HEK293T (cell line): ENCODE results near the gene PKD1L1.
"Not testable (repeated sequence)": the region's sequence is repeated elsewhere in the genome, so short reads cannot be mapped to it uniquely, and the experiment has no call there.

Experiments used
- CTCF ChIA-PET: fragments of 350-600 bp; formaldehyde crosslinking; extraction: SDS; loops from one replicate; lab custom pipeline; 2021; ENCODE audit warnings: antibody characterized with exemption, inconsistent platforms; lab: Yijun Ruan, JAX
- POLR2A ChIA-PET: fragments of 350-600 bp; formaldehyde crosslinking; extraction: SDS; loops from one replicate; lab custom pipeline; 2020; ENCODE audit warnings: antibody characterized with exemption, inconsistent platforms; lab: Yijun Ruan, JAX
- DNase-seq: peaks from one replicate; pipeline ENCODE4 v3.0.0; 2012; ENCODE audit warnings: mixed read lengths; ENCODE audit errors: extremely low spot score
- ARNT ChIP-seq: fragments of 450-650 bp; IDR thresholded peaks from 2 replicates; pipeline ENCODE4 v1.6.1; 2017; ENCODE audit warnings: mild to moderate bottlenecking
- BHLHE40 ChIP-seq: fragments of 450-650 bp; IDR thresholded peaks from 2 replicates; pipeline ENCODE4 v1.6.1; 2016; ENCODE audit warnings: mild to moderate bottlenecking, moderate library complexity, borderline replicate concordance
- CTBP1 ChIP-seq: fragments of 450-650 bp; IDR thresholded peaks from 2 replicates; pipeline ENCODE4 v1.6.1; 2016; ENCODE audit warnings: borderline replicate concordance
- ELF4 ChIP-seq: fragments of 450-650 bp; IDR thresholded peaks from 2 replicates; pipeline ENCODE4 v1.6.1; 2017; ENCODE audit warnings: antibody characterized with exemption
- FOXA1 ChIP-seq: fragments of 450-650 bp; IDR thresholded peaks from 2 replicates; pipeline ENCODE4 v1.6.1; 2016; ENCODE audit warnings: mild to moderate bottlenecking
- FOXK2 ChIP-seq: fragments of 450-650 bp; IDR thresholded peaks from 2 replicates; pipeline ENCODE4 v1.6.1; 2016; ENCODE audit warnings: mild to moderate bottlenecking
- FOXM1 ChIP-seq: fragments of 450-650 bp; IDR thresholded peaks from 2 replicates; pipeline ENCODE4 v1.6.1; 2017; ENCODE audit warnings: mild to moderate bottlenecking, borderline replicate concordance
- HDGF ChIP-seq: fragments of 450-650 bp; IDR thresholded peaks from 2 replicates; pipeline ENCODE4 v1.6.1; 2017; ENCODE audit warnings: antibody characterized with exemption, borderline replicate concordance
- L3MBTL2 ChIP-seq: fragments of 450-650 bp; conservative IDR thresholded peaks from 2 replicates; pipeline ENCODE4 v1.6.1; 2016; ENCODE audit warnings: mild to moderate bottlenecking
- LEF1 ChIP-seq: fragments of 450-650 bp; IDR thresholded peaks from 2 replicates; pipeline ENCODE4 v1.6.1; 2017; ENCODE audit warnings: mild to moderate bottlenecking, borderline replicate concordance
- NFRKB ChIP-seq: fragments of 450-650 bp; IDR thresholded peaks from 2 replicates; pipeline ENCODE4 v1.6.1; 2016; ENCODE audit warnings: mild to moderate bottlenecking, moderate library complexity
- PKNOX1 ChIP-seq: fragments of 450-650 bp; IDR thresholded peaks from 2 replicates; pipeline ENCODE4 v1.6.1; 2016
- SP1 ChIP-seq: fragments of 450-650 bp; IDR thresholded peaks from 2 replicates; pipeline ENCODE4 v1.6.1; 2017
- SUZ12 ChIP-seq: fragments of 450-650 bp; IDR thresholded peaks from 2 replicates; pipeline ENCODE4 v1.6.1; 2016; ENCODE audit warnings: mild to moderate bottlenecking
- TARDBP ChIP-seq: fragments of 450-650 bp; IDR thresholded peaks from 2 replicates; pipeline ENCODE4 v1.6.1; 2016
- ZNF384 ChIP-seq: fragments of 450-650 bp; IDR thresholded peaks from 2 replicates; pipeline ENCODE4 v1.6.1; 2016

PKD1L1 gene

GRCh38 chr7:47990592-47990991 lies 42.3 kb upstream of the PKD1L1 start:
- TF ChIP-seq TARDBP (no peak), SUZ12 (no peak), ARNT (no peak), CTBP1 (no peak), LEF1 (no peak), BHLHE40 (no peak), ELF4 (no peak), ZNF384 (no peak), PKNOX1 (no peak), FOXM1 (no peak), SP1 (no peak), HDGF (no peak), FOXA1 (no peak), FOXK2 (no peak), NFRKB (no peak), L3MBTL2 (no peak)
- ChIA-PET POLR2A (no interaction called here), CTCF (no interaction called here)
- no peak for DNase-seq

GRCh38 chr7:47989607-47990400 lies 41.5 kb upstream of the PKD1L1 start:
- DNase-seq, POLR2A ChIA-PET: not testable (repeated sequence)
- CTCF ChIA-PET = interaction anchor here (0.6 to 1.0 kb wide), 2 partner anchors 23 to 249 kb away, joined by 3 read pairs; no protein-coding TSS in a partner anchor

- CTCF ChIA-PET = interaction anchor here (0.6 to 1.0 kb wide), 3 partner anchors 24 to 250 kb away, joined by 3 read pairs; no protein-coding TSS in a partner anchor
- peak; percentile 29 for DNase-seq
- POLR2A ChIA-PET = interaction anchor here (1.3 kb wide), 1 partner anchor 11 kb away, joined by 3 read pairs; no protein-coding TSS in a partner anchor
- TF ChIP-seq FOXK2 = no peak
- no peak for TF ChIP-seq FOXM1
- no peak for TF ChIP-seq HDGF
- no peak for TF ChIP-seq ARNT
- TF ChIP-seq SP1 = no peak
- TF ChIP-seq NFRKB = no peak
- TF ChIP-seq FOXA1 = no peak
- TF ChIP-seq PKNOX1 = no peak
- TF ChIP-seq ELF4 = no peak
These were observed 40.5 kb upstream of the PKD1L1 start for GRCh38 chr7:47988496-47989386.

- POLR2A ChIA-PET = interaction anchor here (1.2 kb wide), 1 partner anchor 106 kb away, joined by 3 read pairs; no protein-coding TSS in a partner anchor
- TF ChIP-seq SUZ12 = no peak
- TF ChIP-seq NFRKB = no peak
- TF ChIP-seq ELF4 = no peak
- no peak for TF ChIP-seq ARNT
- no peak for TF ChIP-seq LEF1
- no peak for TF ChIP-seq SP1
- no peak for TF ChIP-seq HDGF
- TF ChIP-seq L3MBTL2 = no peak
- CTCF ChIA-PET = interaction anchor here (0.6 kb wide), 1 partner anchor 128 kb away, joined by 3 read pairs; no protein-coding TSS in a partner anchor
- no peak for DNase-seq
These were observed 34.3 kb upstream of the PKD1L1 start for GRCh38 chr7:47982610-47983009.

GRCh38 chr7:47980648-47981047 lies 32.4 kb upstream of the PKD1L1 start:
- POLR2A ChIA-PET, DNase-seq, CTCF ChIA-PET: not testable (repeated sequence)

GRCh38 chr7:47979832-47980181 lies 31.5 kb upstream of the PKD1L1 start:
- ChIA-PET CTCF (no interaction called here), POLR2A (no interaction called here)
- TF ChIP-seq ZNF384 (no peak), NFRKB (no peak), BHLHE40 (no peak), ARNT (no peak), LEF1 (no peak), HDGF (no peak), FOXM1 (no peak), ELF4 (no peak), SP1 (no peak), SUZ12 (no peak), PKNOX1 (no peak), FOXA1 (no peak), FOXK2 (no peak), CTBP1 (no peak), TARDBP (no peak)
- DNase-seq = no peak
